ENCODE results near the gene LAMA2.

LAMA2 gene

DNA sequence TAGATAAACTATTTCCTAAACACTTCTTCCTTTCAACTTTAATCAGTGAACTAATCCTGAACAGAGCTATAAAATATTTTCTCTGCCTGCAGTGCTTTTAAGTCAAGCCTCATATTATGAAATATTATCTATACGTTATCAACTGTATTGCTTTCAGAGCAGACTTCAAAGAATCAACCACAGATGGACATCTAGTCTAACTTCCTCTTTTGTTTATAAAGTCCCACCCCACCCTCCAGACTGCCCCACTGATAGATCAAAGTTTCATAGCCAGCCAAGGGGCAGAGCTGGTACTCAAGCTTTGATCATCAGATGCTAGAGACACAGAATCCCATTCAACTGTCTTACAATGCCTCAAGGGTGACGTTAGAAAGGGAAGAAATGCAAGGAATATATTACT is 308.3 kb downstream of the LAMA2 start:
- H3K27me3 ChIP-seq (ENCODE audit: control insufficient read depth in 1 of 2, insufficient read depth in 2 of 2, low read length in 2 of 2), result no peaks in the 10 kb centered on the region
- H3K36me3 ChIP-seq (ENCODE audit: control insufficient read depth in 2 of 2, insufficient read depth in 2 of 2, low read length in 2 of 2), result no peaks in the 10 kb centered on the region
- no peaks in the 10 kb centered on the region for H3K4me1 ChIP-seq (ENCODE audit: control insufficient read depth, insufficient read depth, low read length)
- no peak overlapping the region for H3K9ac ChIP-seq (ENCODE audit: low read length in 2 of 2)
- H3K4me3 ChIP-seq (ENCODE audit: low read length in 2 of 2), result no peak overlapping the region
- H3K27ac ChIP-seq (ENCODE audit: low read length), result no peak overlapping the region
- no peaks in the 10 kb centered on the region for H3K9me3 ChIP-seq (ENCODE audit: control insufficient read depth in 2 of 2, low read length in 2 of 2)

DNA sequence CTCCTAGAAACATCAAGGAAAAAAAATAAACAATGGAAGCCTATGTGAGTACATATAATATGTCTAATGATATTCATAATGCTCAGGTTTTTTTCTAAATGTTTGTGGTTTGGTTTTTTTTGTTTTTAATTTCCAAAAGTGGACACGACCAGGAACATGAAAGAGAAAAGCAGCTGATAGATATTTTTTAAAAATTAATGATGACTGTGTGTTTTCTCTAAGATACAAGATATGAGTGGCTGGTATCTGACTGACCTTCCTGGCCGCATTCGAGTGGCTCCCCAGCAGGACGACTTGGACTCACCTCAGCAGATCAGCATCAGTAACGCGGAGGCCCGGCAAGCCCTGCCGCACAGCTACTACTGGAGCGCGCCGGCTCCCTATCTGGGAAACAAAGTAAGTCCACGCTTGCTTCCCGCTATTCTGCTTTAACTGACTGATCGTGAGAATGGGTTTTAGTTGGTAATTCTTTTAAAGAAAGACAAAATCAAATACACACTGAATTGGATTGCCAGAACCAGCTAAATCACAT is 309.6 kb downstream of the LAMA2 start:
- H3K27ac ChIP-seq (ENCODE audit: low read length), result no peak overlapping the region
- no peak overlapping the region for H3K9ac ChIP-seq (ENCODE audit: low read length in 2 of 2)
- no peak overlapping the region for H3K4me3 ChIP-seq (ENCODE audit: low read length in 2 of 2)
- no peaks in the 10 kb centered on the region for H3K36me3 ChIP-seq (ENCODE audit: control insufficient read depth in 2 of 2, insufficient read depth in 2 of 2, low read length in 2 of 2)
- no peaks in the 10 kb centered on the region for H3K9me3 ChIP-seq (ENCODE audit: control insufficient read depth in 2 of 2, low read length in 2 of 2)
- H3K27me3 ChIP-seq (ENCODE audit: control insufficient read depth in 1 of 2, insufficient read depth in 2 of 2, low read length in 2 of 2), result no peaks in the 10 kb centered on the region
- H3K4me1 ChIP-seq (ENCODE audit: control insufficient read depth, insufficient read depth, low read length), result no peaks in the 10 kb centered on the region

DNA sequence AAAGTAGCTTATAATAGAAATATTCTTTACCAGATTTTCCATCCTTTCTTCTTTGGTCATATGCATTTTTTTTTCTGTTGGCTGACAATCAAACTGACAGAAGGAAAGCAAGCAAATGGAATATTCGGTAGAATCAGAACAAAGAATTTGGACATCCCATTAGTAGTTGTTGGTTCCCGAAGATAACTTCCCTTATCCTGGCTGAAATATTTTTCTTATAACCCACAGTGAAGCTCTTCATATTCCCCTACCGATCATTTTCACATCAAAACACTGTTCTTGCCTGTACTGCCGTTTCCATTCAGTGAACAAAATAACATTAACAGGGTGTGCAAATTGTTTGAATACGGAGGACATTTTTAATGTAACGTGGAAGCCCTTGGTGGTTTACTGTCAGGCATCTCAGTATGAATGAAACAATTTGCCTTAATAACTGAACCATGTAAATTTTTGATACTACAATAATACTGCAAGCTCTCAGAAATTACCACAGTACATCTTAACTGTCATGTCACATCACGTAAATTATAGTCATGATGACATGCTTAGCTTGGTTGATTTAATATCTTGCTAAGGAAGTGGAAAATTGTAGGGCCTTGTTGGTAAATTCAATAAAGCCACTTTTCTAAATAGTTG is 311.5 kb downstream of the LAMA2 start:
- Histone ChIP-seq H3K4me1 (ENCODE audit: control insufficient read depth, insufficient read depth, low read length) (no peaks in the 10 kb centered on the region), H3K27me3 (ENCODE audit: control insufficient read depth in 1 of 2, insufficient read depth in 2 of 2, low read length in 2 of 2) (no peaks in the 10 kb centered on the region), H3K4me3 (ENCODE audit: low read length in 2 of 2) (no peak overlapping the region), H3K36me3 (ENCODE audit: control insufficient read depth in 2 of 2, insufficient read depth in 2 of 2, low read length in 2 of 2) (no peaks in the 10 kb centered on the region), H3K9ac (ENCODE audit: low read length in 2 of 2) (no peak overlapping the region), H3K27ac (ENCODE audit: low read length) (no peak overlapping the region), H3K9me3 (ENCODE audit: control insufficient read depth in 2 of 2, low read length in 2 of 2) (no peaks in the 10 kb centered on the region)

DNA sequence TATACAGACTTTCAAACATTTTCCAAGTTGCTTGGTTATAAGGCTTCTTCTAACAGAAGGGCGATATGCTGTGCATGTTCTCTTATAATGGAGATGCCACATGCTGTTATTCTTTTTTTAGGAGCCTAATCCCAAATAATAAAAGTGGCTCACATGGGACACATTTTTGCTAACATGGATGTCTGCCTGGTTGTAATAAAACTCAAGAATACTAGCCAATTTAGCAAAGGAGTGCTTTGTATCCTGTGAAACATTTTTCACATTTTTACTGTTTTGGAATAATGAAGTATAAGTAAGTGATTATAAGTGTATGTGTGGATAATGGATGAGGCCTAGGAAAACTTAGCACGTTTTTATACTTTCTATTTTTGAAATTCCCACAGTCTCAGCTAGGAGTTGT is 312.2 kb downstream of the LAMA2 start:
- no peak overlapping the region for H3K27ac ChIP-seq (ENCODE audit: low read length)
- H3K9me3 ChIP-seq (ENCODE audit: control insufficient read depth in 2 of 2, low read length in 2 of 2), result no peaks in the 10 kb centered on the region
- no peak overlapping the region for H3K9ac ChIP-seq (ENCODE audit: low read length in 2 of 2)
- no peaks in the 10 kb centered on the region for H3K36me3 ChIP-seq (ENCODE audit: control insufficient read depth in 2 of 2, insufficient read depth in 2 of 2, low read length in 2 of 2)
- H3K4me3 ChIP-seq (ENCODE audit: low read length in 2 of 2), result no peak overlapping the region
- H3K27me3 ChIP-seq (ENCODE audit: control insufficient read depth in 1 of 2, insufficient read depth in 2 of 2, low read length in 2 of 2), result no peaks in the 10 kb centered on the region
- H3K4me1 ChIP-seq (ENCODE audit: control insufficient read depth, insufficient read depth, low read length), result no peaks in the 10 kb centered on the region

DNA sequence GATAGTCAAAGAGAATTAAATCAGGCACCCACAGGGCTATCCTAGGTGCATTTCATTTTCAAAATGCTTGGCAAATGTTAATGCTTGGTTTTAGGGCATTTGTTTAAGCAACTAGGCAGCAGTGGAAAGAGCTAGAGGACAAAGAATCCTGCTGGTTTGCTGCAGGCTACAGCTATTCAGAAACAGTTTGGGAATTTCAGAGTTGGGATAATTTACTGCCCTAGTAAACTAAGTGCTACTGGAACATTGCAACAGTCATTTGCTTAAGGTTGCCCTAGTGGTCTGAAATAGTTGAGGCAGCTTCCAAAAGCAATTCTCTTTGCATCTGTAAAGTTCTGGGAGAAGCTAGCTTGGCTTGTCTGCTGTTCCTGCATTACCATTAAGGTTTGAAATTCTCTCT is 312.7 kb downstream of the LAMA2 start:
- no peak overlapping the region for H3K27ac ChIP-seq (ENCODE audit: low read length)
- no peaks in the 10 kb centered on the region for H3K4me1 ChIP-seq (ENCODE audit: control insufficient read depth, insufficient read depth, low read length)
- H3K36me3 ChIP-seq (ENCODE audit: control insufficient read depth in 2 of 2, insufficient read depth in 2 of 2, low read length in 2 of 2), result no peaks in the 10 kb centered on the region
- H3K4me3 ChIP-seq (ENCODE audit: low read length in 2 of 2), result no peak overlapping the region
- H3K27me3 ChIP-seq (ENCODE audit: control insufficient read depth in 1 of 2, insufficient read depth in 2 of 2, low read length in 2 of 2), result no peaks in the 10 kb centered on the region
- H3K9me3 ChIP-seq (ENCODE audit: control insufficient read depth in 2 of 2, low read length in 2 of 2), result no peaks in the 10 kb centered on the region
- H3K9ac ChIP-seq (ENCODE audit: low read length in 2 of 2), result no peak overlapping the region

DNA sequence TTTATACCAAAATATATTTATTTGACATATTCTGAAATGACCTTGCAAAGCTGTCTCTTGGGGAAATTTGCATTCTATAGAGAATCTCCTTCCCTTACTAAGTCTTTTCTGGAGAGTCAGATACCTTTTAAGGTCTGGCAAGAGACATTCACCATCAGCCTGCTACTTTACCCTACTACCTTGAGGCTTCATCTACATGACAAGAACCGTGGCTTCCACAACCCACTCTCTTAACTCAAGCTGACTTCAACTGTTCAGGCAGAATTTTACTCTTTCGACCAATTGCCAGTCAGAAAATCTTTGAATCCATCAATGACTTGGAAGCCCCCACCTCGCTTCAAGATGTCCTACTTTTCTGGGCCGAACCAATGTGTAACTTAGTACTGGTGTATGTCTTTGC is 314.2 kb downstream of the LAMA2 start:
- Histone ChIP-seq H3K27ac (ENCODE audit: low read length) (no peak overlapping the region), H3K9ac (ENCODE audit: low read length in 2 of 2) (no peak overlapping the region), H3K36me3 (ENCODE audit: control insufficient read depth in 2 of 2, insufficient read depth in 2 of 2, low read length in 2 of 2) (no peaks in the 10 kb centered on the region), H3K9me3 (ENCODE audit: control insufficient read depth in 2 of 2, low read length in 2 of 2) (no peaks in the 10 kb centered on the region), H3K4me3 (ENCODE audit: low read length in 2 of 2) (no peak overlapping the region), H3K4me1 (ENCODE audit: control insufficient read depth, insufficient read depth, low read length) (no peaks in the 10 kb centered on the region), H3K27me3 (ENCODE audit: control insufficient read depth in 1 of 2, insufficient read depth in 2 of 2, low read length in 2 of 2) (no peaks in the 10 kb centered on the region)

DNA sequence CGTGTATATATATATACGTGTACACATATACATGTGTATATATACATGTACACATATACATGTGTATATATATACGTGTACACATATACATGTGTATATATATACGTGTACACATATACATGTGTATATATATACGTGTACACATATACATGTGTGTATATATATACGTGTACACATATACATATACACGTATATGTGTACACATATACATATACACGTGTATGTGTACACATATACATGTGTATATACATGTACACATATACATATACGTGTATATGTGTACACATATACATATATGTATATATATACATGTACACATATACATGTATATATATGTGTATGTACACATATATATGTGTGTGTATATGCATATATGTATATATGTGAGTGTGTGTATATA is 317.2 kb downstream of the LAMA2 start:
- Histone ChIP-seq H3K27me3 (ENCODE audit: control insufficient read depth in 1 of 2, insufficient read depth in 2 of 2, low read length in 2 of 2) (no peaks in the 10 kb centered on the region), H3K36me3 (ENCODE audit: control insufficient read depth in 2 of 2, insufficient read depth in 2 of 2, low read length in 2 of 2) (peaks cover 0 to 2% of the 10 kb centered on the region in 2 donors), H3K9ac (ENCODE audit: low read length in 2 of 2) (no peak overlapping the region), H3K4me3 (ENCODE audit: low read length in 2 of 2) (no peak overlapping the region), H3K27ac (ENCODE audit: low read length) (no peak overlapping the region), H3K4me1 (ENCODE audit: control insufficient read depth, insufficient read depth, low read length) (no peaks in the 10 kb centered on the region), H3K9me3 (ENCODE audit: control insufficient read depth in 2 of 2, low read length in 2 of 2) (no peaks in the 10 kb centered on the region)

DNA sequence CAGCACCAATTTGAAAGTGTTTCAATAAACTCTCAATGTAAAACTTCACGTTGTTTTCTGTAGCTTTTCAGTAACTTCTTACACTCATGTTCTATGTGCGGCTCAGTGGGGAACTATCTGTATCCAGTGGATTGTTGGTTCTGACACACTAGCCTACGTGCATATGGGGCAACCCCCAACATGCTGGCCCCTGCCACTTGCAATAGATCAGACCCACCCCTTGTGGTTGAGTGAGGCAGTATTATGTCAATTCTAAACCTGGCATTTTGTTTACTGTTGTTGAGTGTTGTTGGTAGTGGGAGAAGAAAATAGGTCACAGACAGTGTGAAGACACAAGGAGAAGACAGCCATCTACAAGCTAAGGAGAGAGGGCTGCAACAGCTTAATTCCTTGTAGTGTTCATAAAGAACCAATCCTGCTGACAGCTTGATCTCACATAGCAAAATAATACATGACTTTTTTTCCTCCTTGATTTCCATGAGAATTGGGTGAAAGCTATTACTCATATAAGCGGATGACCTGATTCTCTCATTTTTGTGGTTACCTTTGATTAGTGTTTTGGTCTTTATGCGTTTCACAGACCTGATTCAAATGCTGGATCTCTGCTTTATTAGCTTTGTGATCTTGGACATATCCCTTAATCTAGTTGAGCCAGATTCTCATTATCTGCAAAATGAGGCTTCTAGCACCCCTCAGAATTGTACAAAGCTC is 320.4 kb downstream of the LAMA2 start:
- no peaks in the 10 kb centered on the region for H3K4me1 ChIP-seq (ENCODE audit: control insufficient read depth, insufficient read depth, low read length)

DNA sequence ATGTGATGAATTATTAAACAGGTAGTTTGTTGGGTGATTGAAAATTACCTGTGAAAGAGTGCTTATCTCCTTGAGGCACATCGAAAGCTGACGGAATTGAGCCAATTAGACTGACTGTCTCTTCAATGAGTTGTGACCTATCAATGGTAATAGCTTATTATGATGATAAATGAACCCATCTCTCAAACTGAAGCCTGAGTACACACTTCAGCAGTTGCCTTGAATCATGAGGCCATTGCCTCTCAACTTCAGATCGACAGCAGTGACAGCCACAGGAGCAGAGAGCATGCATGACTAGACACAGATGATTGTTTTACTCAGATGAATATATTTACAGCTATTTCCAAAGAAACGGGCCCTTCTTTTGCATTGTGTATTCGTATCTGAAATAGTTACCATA is 323.9 kb downstream of the LAMA2 start:
- no peak overlapping the region for H3K9ac ChIP-seq (ENCODE audit: low read length in 2 of 2)
- no peaks in the 10 kb centered on the region for H3K27me3 ChIP-seq (ENCODE audit: control insufficient read depth in 1 of 2, insufficient read depth in 2 of 2, low read length in 2 of 2)
- no peak overlapping the region for H3K4me3 ChIP-seq (ENCODE audit: low read length in 2 of 2)
- no peaks in the 10 kb centered on the region for H3K9me3 ChIP-seq (ENCODE audit: control insufficient read depth in 2 of 2, low read length in 2 of 2)
- H3K36me3 ChIP-seq (ENCODE audit: control insufficient read depth in 2 of 2, insufficient read depth in 2 of 2, low read length in 2 of 2), result peaks cover 0 to 2% of the 10 kb centered on the region in 2 donors
- H3K4me1 ChIP-seq (ENCODE audit: control insufficient read depth, insufficient read depth, low read length), result no peaks in the 10 kb centered on the region
- H3K27ac ChIP-seq (ENCODE audit: low read length), result no peak overlapping the region

More for the DNA sequence above, 320.4 kb downstream of the LAMA2 start:
- H3K9ac ChIP-seq (ENCODE audit: low read length in 2 of 2), result no peak overlapping the region
- H3K36me3 ChIP-seq (ENCODE audit: control insufficient read depth in 2 of 2, insufficient read depth in 2 of 2, low read length in 2 of 2), result peaks cover 0 to 2% of the 10 kb centered on the region in 2 donors
- H3K27ac ChIP-seq (ENCODE audit: low read length), result no peak overlapping the region
- no peaks in the 10 kb centered on the region for H3K27me3 ChIP-seq (ENCODE audit: control insufficient read depth in 1 of 2, insufficient read depth in 2 of 2, low read length in 2 of 2)
- no peaks in the 10 kb centered on the region for H3K9me3 ChIP-seq (ENCODE audit: control insufficient read depth in 2 of 2, low read length in 2 of 2)
- no peak overlapping the region for H3K4me3 ChIP-seq (ENCODE audit: low read length in 2 of 2)

DNA sequence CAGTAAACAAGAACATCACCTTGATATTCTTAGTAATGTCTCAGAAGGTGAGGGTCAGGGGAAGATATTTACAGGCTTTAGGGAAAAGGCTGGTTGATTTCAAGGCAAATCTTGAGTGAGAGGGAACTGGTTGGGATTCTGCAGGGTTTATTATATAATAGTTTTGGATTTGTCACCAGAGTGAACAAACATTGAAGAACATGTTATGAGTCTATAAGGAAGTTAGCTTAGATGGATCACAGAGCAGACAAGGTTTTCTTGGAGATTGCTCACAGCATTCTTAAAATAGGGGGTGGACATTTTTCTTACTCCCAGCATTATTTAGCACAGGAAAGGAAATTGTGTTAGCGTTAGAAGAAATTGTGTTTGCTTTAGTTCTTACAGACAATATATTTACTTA is 324.9 kb downstream of the LAMA2 start:
- no peaks in the 10 kb centered on the region for H3K36me3 ChIP-seq (ENCODE audit: control insufficient read depth in 2 of 2, insufficient read depth in 2 of 2, low read length in 2 of 2)
- no peak overlapping the region for H3K4me3 ChIP-seq (ENCODE audit: low read length in 2 of 2)

DNA sequence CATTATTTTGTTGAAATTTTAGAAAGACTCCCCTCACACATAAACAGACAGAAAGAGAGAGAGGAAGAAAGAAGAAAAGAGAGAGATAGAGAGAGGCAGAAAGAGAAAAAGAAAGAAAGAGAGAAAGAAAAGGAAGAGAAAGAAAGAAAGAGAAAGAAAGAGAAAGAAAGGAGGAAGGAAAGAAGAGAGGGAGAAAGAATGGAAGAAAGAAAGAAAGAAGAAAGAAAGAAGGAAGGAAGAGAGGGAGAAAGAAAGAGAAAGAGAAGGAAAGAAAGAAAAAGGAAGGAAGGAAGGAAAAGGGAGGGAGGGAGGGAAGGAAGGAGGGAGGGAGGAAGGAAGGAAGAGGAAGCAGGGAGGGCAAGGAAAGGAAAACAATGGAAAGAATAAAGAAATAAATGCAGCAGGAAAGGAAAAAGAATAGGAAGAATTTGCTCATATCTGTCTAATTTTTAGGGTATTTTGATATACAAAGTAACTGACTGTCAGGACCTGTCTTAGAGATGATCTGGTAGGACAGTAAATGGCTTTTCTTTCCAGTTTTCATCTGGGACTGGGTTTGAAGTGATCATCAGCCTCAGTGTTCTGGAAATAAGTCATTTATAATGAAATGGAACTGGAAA is 325.6 kb downstream of the LAMA2 start:
- H3K4me1 ChIP-seq (ENCODE audit: control insufficient read depth, insufficient read depth, low read length), result no peaks in the 10 kb centered on the region
- H3K9ac ChIP-seq (ENCODE audit: low read length in 2 of 2), result no peak overlapping the region
- no peak overlapping the region for H3K27ac ChIP-seq (ENCODE audit: low read length)
- H3K9me3 ChIP-seq (ENCODE audit: control insufficient read depth in 2 of 2, low read length in 2 of 2), result no peaks in the 10 kb centered on the region
- no peaks in the 10 kb centered on the region for H3K36me3 ChIP-seq (ENCODE audit: control insufficient read depth in 2 of 2, insufficient read depth in 2 of 2, low read length in 2 of 2)
- no peak overlapping the region for H3K4me3 ChIP-seq (ENCODE audit: low read length in 2 of 2)
- no peaks in the 10 kb centered on the region for H3K27me3 ChIP-seq (ENCODE audit: control insufficient read depth in 1 of 2, insufficient read depth in 2 of 2, low read length in 2 of 2)

More for the DNA sequence above, 324.9 kb downstream of the LAMA2 start:
- H3K27ac ChIP-seq (ENCODE audit: low read length), result no peak overlapping the region
- no peaks in the 10 kb centered on the region for H3K27me3 ChIP-seq (ENCODE audit: control insufficient read depth in 1 of 2, insufficient read depth in 2 of 2, low read length in 2 of 2)
- no peaks in the 10 kb centered on the region for H3K9me3 ChIP-seq (ENCODE audit: control insufficient read depth in 2 of 2, low read length in 2 of 2)
- H3K9ac ChIP-seq (ENCODE audit: low read length in 2 of 2), result no peak overlapping the region
- H3K4me1 ChIP-seq (ENCODE audit: control insufficient read depth, insufficient read depth, low read length), result no peaks in the 10 kb centered on the region

Data from stomach smooth muscle (tissue), 2 donors.